ENCODE results near the gene ARL4C. TPM values are rescaled to one million over a fixed set of nuclear protein-coding genes. Genes with fewer than 3 reads are reported as not detected.

Gene ARL4C
- total and polyA plus RNA-seq, 2 of the 8 experiments (the other 6 are each of a cell fraction or from before 2014, with no cell fraction given): 7.0 to 16.9 TPM

DNA sequence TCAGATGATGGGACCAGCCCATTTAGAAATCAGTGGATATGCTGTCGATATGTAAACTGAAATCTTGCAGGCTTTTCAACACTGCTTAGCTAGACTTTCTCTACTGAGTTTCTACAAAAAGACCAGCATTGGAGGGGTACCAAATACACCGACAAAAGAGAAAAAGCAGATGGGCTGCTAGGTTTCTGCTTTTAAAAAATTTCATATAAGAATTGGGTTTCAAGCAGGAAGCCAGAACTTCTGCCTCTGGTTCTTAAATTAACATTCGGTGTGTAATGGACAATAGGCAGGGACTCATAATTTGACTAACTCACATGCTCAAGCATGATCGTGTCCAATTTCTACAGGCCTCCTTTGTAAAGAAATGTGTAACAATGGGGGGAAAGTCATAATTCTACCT is 3.1 kb downstream of the ARL4C start (continued):
- TF ChIP-seq, protein P1, sequence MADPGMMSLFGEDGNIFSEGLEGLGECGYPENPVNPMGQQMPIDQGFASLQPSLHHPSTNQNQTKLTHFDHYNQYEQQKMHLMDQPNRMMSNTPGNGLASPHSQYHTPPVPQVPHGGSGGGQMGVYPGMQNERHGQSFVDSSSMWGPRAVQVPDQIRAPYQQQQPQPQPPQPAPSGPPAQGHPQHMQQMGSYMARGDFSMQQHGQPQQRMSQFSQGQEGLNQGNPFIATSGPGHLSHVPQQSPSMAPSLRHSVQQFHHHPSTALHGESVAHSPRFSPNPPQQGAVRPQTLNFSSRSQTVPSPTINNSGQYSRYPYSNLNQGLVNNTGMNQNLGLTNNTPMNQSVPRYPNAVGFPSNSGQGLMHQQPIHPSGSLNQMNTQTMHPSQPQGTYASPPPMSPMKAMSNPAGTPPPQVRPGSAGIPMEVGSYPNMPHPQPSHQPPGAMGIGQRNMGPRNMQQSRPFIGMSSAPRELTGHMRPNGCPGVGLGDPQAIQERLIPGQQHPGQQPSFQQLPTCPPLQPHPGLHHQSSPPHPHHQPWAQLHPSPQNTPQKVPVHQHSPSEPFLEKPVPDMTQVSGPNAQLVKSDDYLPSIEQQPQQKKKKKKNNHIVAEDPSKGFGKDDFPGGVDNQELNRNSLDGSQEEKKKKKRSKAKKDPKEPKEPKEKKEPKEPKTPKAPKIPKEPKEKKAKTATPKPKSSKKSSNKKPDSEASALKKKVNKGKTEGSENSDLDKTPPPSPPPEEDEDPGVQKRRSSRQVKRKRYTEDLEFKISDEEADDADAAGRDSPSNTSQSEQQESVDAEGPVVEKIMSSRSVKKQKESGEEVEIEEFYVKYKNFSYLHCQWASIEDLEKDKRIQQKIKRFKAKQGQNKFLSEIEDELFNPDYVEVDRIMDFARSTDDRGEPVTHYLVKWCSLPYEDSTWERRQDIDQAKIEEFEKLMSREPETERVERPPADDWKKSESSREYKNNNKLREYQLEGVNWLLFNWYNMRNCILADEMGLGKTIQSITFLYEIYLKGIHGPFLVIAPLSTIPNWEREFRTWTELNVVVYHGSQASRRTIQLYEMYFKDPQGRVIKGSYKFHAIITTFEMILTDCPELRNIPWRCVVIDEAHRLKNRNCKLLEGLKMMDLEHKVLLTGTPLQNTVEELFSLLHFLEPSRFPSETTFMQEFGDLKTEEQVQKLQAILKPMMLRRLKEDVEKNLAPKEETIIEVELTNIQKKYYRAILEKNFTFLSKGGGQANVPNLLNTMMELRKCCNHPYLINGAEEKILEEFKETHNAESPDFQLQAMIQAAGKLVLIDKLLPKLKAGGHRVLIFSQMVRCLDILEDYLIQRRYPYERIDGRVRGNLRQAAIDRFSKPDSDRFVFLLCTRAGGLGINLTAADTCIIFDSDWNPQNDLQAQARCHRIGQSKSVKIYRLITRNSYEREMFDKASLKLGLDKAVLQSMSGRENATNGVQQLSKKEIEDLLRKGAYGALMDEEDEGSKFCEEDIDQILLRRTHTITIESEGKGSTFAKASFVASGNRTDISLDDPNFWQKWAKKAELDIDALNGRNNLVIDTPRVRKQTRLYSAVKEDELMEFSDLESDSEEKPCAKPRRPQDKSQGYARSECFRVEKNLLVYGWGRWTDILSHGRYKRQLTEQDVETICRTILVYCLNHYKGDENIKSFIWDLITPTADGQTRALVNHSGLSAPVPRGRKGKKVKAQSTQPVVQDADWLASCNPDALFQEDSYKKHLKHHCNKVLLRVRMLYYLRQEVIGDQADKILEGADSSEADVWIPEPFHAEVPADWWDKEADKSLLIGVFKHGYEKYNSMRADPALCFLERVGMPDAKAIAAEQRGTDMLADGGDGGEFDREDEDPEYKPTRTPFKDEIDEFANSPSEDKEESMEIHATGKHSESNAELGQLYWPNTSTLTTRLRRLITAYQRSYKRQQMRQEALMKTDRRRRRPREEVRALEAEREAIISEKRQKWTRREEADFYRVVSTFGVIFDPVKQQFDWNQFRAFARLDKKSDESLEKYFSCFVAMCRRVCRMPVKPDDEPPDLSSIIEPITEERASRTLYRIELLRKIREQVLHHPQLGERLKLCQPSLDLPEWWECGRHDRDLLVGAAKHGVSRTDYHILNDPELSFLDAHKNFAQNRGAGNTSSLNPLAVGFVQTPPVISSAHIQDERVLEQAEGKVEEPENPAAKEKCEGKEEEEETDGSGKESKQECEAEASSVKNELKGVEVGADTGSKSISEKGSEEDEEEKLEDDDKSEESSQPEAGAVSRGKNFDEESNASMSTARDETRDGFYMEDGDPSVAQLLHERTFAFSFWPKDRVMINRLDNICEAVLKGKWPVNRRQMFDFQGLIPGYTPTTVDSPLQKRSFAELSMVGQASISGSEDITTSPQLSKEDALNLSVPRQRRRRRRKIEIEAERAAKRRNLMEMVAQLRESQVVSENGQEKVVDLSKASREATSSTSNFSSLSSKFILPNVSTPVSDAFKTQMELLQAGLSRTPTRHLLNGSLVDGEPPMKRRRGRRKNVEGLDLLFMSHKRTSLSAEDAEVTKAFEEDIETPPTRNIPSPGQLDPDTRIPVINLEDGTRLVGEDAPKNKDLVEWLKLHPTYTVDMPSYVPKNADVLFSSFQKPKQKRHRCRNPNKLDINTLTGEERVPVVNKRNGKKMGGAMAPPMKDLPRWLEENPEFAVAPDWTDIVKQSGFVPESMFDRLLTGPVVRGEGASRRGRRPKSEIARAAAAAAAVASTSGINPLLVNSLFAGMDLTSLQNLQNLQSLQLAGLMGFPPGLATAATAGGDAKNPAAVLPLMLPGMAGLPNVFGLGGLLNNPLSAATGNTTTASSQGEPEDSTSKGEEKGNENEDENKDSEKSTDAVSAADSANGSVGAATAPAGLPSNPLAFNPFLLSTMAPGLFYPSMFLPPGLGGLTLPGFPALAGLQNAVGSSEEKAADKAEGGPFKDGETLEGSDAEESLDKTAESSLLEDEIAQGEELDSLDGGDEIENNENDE (IDR thresholded peaks at IDR 0.05; ENCODE audit: insufficient replicate concordance, low read length): no peak
- TF ChIP-seq, protein P2, sequence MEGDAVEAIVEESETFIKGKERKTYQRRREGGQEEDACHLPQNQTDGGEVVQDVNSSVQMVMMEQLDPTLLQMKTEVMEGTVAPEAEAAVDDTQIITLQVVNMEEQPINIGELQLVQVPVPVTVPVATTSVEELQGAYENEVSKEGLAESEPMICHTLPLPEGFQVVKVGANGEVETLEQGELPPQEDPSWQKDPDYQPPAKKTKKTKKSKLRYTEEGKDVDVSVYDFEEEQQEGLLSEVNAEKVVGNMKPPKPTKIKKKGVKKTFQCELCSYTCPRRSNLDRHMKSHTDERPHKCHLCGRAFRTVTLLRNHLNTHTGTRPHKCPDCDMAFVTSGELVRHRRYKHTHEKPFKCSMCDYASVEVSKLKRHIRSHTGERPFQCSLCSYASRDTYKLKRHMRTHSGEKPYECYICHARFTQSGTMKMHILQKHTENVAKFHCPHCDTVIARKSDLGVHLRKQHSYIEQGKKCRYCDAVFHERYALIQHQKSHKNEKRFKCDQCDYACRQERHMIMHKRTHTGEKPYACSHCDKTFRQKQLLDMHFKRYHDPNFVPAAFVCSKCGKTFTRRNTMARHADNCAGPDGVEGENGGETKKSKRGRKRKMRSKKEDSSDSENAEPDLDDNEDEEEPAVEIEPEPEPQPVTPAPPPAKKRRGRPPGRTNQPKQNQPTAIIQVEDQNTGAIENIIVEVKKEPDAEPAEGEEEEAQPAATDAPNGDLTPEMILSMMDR (IDR thresholded peaks at IDR 0.05; ENCODE audit: control extremely low read depth in 1 of 3, insufficient read depth in 1 of 3, low read depth in 1 of 3, low read length in 3 of 3): no peak
- TF ChIP-seq SIX5 (IDR thresholded peaks at IDR 0.05; ENCODE audit: low read depth, low read length) (no peak), SIN3A (conservative IDR thresholded peaks at IDR 0.05 in 1 of 2, IDR thresholded peaks at IDR 0.05 in 1 of 2; ENCODE audit: low read depth in 1 of 2, low read length in 2 of 2) (no peak), TEAD4 (IDR thresholded peaks at IDR 0.05; ENCODE audit: low read depth, low read length) (no peak), POU5F1 (IDR thresholded peaks at IDR 0.05; ENCODE audit: low read depth, low read length) (no peak), POLR2AphosphoS5 (IDR thresholded peaks at IDR 0.05; ENCODE audit: low read depth, low read length) (no peak), KDM1A (IDR thresholded peaks at IDR 0.05; ENCODE audit: borderline replicate concordance, low read length) (no peak), BRCA1 (IDR thresholded peaks at IDR 0.05; ENCODE audit: low read depth, low read length) (no peak), YY1 (IDR thresholded peaks at IDR 0.05; ENCODE audit: low read depth, low read length) (no peak)
